HFFc6 (cell line): Measurements from ENCODE around the gene SELENOH. TPM values are rescaled to one million over a fixed set of nuclear protein-coding genes. Genes with fewer than 3 reads are reported as not detected.

Experiments
- DNase-seq: peaks from one replicate; pipeline ENCODE4 v3.0.0-alpha.2; 2018
- H3K27ac Mint-ChIP-seq: 2 replicates; pipeline ENCODE4 v1.8.0; 2020; ENCODE audit warnings: mild to moderate bottlenecking, mixed read lengths
- H3K27me3 Mint-ChIP-seq: 2 replicates; pipeline ENCODE4 v1.8.0; 2021; ENCODE audit warnings: mild to moderate bottlenecking, moderate library complexity, mixed read lengths; ENCODE audit not compliant: insufficient read depth
- H3K36me3 Mint-ChIP-seq: 2 replicates; pipeline ENCODE4 v1.8.0; 2021; ENCODE audit warnings: low read depth, mixed read lengths
- H3K4me1 Mint-ChIP-seq: 2 replicates; pipeline ENCODE4 v1.8.0; 2020; ENCODE audit warnings: low read depth, mixed read lengths
- H3K4me3 Mint-ChIP-seq: 2 replicates; pipeline ENCODE4 v1.8.0; 2020; ENCODE audit warnings: mild to moderate bottlenecking, moderate library complexity, mixed read lengths
- H3K9me3 Mint-ChIP-seq: 2 replicates; pipeline ENCODE4 v1.8.0; 2020; ENCODE audit warnings: mild to moderate bottlenecking, mixed read lengths
- long read RNA-seq: library from polyadenylated mRNA; unstranded; transcript quantifications from one replicate; pipeline ENCODE4 v2.0.0, GENCODE V29; 2019
- total RNA-seq, 6 experiments: library from RNA; stranded (reverse); fragmentation: NEBNext Ultra II Directional; extraction: Animal tissue kit (Norgen Biotek cat#: 25700); gene quantifications; 2 replicates in 1 of 6; 3 replicates in 5 of 6; pipeline ENCODE4 v1.2.3, GENCODE V29; 2021
- TF ChIP-seq, protein P1 (sequence below): fragments of 200-600 bp; sonication (generic); IDR thresholded peaks from 2 replicates; pipeline ENCODE4 v1.5.0; 2021; ENCODE audit warnings: antibody characterized with exemption, mild to moderate bottlenecking

SELENOH gene, protein sequence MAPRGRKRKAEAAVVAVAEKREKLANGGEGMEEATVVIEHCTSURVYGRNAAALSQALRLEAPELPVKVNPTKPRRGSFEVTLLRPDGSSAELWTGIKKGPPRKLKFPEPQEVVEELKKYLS
- 100 to 1,000 TPM; 128 to 186 (median 140) TPM for total RNA-seq
- long read RNA-seq, transcript SELENOH-204 (4 exons, 818 nt): major isoform, 155 of 163 reads
- long read RNA-seq, partial matches to known transcripts: 0 of 163 reads
- long read RNA-seq, other reads (novel, unspliced or antisense): 3 of 163 reads

DNA sequence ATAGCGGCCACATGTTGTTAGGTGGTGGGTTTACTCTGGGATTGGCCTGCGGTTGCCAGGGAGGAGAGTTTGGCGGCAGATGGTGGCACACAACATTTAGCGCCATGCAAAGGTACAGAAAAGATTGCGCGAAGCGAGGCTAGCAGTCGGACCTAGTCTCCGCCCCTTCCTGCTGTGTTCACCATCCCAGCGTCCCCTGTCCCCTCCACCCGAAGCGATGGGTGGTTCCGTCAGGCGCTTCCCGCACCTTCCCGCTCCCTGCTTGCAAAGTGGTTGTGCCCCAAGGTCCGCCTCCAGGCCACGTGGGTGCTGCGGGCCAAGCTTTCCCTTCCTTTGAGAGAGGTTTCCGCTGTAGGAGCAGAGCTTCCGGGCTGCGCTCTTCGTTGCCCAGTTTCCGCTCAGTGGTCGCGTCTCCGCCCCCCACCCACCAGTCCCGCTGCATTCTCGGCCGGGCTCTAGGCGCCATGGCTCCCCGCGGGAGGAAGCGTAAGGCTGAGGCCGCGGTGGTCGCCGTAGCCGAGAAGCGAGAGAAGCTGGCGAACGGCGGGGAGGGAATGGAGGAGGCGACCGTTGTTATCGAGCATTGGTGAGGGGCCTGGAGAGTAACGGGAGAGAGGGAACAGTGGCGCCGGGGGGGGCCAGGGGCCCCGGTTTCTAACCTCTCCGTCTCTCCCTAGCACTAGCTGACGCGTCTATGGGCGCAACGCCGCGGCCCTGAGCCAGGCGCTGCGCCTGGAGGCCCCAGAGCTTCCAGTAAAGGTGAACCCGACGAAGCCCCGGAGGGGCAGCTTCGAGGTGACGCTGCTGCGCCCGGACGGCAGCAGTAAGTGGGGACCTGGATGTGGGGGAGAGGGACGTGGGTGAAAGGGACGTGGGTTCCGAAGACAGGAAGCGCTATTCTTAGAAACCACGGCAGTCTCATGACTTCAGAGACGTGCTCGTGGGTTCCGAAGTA, at the start of gene SELENOH:
Gene SELENOH (plus strand): TSS at position 360 of the 955 bp plus-strand sequence. CDS start 105 bp downstream, at position 465.
- TF ChIP-seq, protein P1, sequence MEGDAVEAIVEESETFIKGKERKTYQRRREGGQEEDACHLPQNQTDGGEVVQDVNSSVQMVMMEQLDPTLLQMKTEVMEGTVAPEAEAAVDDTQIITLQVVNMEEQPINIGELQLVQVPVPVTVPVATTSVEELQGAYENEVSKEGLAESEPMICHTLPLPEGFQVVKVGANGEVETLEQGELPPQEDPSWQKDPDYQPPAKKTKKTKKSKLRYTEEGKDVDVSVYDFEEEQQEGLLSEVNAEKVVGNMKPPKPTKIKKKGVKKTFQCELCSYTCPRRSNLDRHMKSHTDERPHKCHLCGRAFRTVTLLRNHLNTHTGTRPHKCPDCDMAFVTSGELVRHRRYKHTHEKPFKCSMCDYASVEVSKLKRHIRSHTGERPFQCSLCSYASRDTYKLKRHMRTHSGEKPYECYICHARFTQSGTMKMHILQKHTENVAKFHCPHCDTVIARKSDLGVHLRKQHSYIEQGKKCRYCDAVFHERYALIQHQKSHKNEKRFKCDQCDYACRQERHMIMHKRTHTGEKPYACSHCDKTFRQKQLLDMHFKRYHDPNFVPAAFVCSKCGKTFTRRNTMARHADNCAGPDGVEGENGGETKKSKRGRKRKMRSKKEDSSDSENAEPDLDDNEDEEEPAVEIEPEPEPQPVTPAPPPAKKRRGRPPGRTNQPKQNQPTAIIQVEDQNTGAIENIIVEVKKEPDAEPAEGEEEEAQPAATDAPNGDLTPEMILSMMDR: no peak
- H3K4me1 Mint-ChIP-seq: peaks cover 26% of the 10 kb centered on the region
- H3K27me3 Mint-ChIP-seq: peaks cover 3% of the 10 kb centered on the region
- H3K27ac Mint-ChIP-seq: peak within 1 kb of the TSS; percentile 88
- peak within 1 kb of the TSS; percentile 98 for H3K4me3 Mint-ChIP-seq
- peaks cover 18% of the 10 kb centered on the region for H3K36me3 Mint-ChIP-seq
- H3K9me3 Mint-ChIP-seq: no peaks in the 10 kb centered on the region
- DNase-seq: peak; percentile 97

DNA sequence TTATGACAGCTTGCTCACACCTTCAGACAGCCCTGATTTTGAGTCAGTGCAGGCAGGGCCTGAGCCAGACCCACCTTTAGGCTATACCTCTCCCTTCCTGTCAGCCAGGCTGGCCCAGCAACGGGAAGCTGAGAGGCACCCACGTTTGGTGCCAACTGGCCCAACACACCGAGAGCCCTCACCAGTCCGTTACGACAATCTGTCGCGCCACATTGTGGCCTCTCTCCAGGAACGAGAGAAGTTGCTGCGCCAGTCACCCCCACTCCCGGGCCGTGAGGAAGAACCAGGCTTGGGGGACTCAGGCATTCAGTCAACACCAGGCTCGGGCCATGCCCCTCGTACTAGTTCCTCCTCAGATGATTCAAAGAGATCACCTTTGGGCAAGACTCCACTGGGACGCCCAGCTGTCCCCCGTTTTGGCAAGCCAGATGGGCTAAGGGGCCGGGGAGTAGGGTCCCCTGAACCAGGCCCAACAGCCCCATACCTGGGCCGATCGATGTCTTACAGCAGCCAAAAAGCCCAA, 42.4 kb upstream of the SELENOH start:
- Mint-ChIP-seq H3K4me3 (no peak overlapping the region), H3K27ac (no peak overlapping the region), H3K27me3 (no peaks in the 10 kb centered on the region; the same call in 1 of the 2 replicates), H3K9me3 (no peaks in the 10 kb centered on the region), H3K36me3 (peaks cover 25% of the 10 kb centered on the region), H3K4me1 (no peaks in the 10 kb centered on the region)
- no peak for DNase-seq
- TF ChIP-seq, protein P1: no peak

DNA sequence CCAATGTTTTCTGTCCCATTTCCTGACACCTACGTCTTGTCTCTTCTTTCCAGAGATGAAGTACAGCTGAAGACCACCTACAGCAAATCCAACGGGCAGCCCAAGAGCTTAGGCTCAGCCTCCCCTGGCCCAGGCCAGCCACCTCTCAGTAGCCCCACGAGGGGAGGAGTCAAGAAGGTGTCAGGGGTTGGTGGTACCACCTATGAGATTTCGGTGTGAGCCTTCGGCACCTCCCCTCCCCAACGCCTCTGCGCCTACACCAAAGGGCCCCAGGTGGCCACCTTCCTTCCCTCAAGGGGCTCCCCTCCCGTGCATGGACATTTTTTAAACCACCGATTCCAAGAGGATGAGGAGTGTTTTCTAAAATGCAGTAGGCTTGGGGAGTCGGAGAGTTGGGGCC, 41.5 kb upstream of the SELENOH start:
- Mint-ChIP-seq H3K27me3 (no peaks in the 10 kb centered on the region; the same call in 1 of the 2 replicates), H3K36me3 (peaks cover 32% of the 10 kb centered on the region), H3K9me3 (no peaks in the 10 kb centered on the region), H3K4me1 (no peaks in the 10 kb centered on the region), H3K4me3 (no peak overlapping the region), H3K27ac (no peak overlapping the region)
- no peak for DNase-seq
- TF ChIP-seq, protein P1: no peak

DNA sequence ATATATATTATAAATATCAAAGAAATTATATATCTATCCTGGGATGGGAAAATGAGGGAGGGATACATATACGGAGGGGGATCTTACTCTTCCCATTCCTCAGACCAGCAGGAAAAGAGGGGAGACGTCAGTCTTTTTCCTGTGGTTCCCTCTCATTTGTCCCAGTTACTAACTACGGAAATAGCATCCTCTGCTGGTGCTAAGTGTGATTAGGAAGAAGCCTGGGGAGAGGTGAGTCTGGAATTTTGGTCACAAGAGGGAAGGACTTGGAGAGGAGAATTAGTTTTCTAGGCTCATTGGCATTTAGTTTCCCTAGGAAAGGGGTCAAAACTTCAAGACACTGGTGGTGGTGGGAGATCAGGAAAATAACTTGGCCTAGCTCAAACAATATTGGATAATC, 40.9 kb upstream of the SELENOH start:
- H3K4me1 Mint-ChIP-seq: no peaks in the 10 kb centered on the region
- no peak overlapping the region for H3K4me3 Mint-ChIP-seq
- TF ChIP-seq, protein P1: peak; percentile 16; the same call in 1 of the 2 replicates
- H3K27ac Mint-ChIP-seq: peak overlapping the region; percentile 18; the same call in 1 of the 2 replicates
- peaks cover 35% of the 10 kb centered on the region for H3K36me3 Mint-ChIP-seq
- H3K9me3 Mint-ChIP-seq: no peaks in the 10 kb centered on the region
- DNase-seq: no peak
- no peaks in the 10 kb centered on the region; the same call in 1 of the 2 replicates for H3K27me3 Mint-ChIP-seq

DNA sequence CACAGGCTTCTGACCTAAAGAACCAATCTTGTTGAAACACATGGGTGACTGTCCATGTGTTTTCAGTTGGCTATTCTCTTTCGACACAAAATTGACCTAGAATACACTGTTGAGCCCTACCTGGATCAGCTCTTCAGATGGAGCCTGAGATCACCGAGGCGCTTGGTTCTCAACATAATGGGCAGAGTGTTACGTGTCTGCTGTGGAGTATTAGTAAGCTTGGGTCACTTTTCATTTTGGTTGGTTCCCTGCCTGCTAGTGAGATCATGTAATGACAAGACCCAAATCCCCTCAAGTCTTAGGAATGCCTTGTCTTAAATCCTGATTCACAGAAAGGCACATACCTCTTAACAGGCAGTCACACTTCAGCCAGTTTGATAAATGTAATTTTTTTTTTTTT, 38.0 kb upstream of the SELENOH start:
- H3K27ac Mint-ChIP-seq: peak overlapping the region; percentile 29; the same call in 1 of the 2 replicates
- no peak for DNase-seq
- TF ChIP-seq, protein P1: no peak
- H3K4me1 Mint-ChIP-seq: peaks cover 4% of the 10 kb centered on the region
- no peaks in the 10 kb centered on the region; the same call in 1 of the 2 replicates for H3K27me3 Mint-ChIP-seq
- H3K36me3 Mint-ChIP-seq: peaks cover 29% of the 10 kb centered on the region
- H3K9me3 Mint-ChIP-seq: no peaks in the 10 kb centered on the region
- no peak overlapping the region for H3K4me3 Mint-ChIP-seq
